HepG2 (cell line): Measurements from ENCODE around the gene PEX12. TPM values are rescaled to one million over a fixed set of nuclear protein-coding genes. Genes with fewer than 3 reads are reported as not detected.

ENCODE experiments used
- ATAC-seq: fragments of 200-7000 bp; cut with Tn5 transposase; 3 replicates; pipeline ENCODE4 v1.9.1; 2020; ENCODE audit warnings: mild to moderate bottlenecking, moderate library complexity
- BruUV-seq: library from RNA; stranded (reverse); fragments of 400-500 nt; replicated peaks from 2 replicates; lab custom pipeline; 2021; lab: Mats Ljungman, UMichigan
- CTCF ChIA-PET: fragments of 300-600 bp; formaldehyde crosslinking; extraction: SDS; loops from one replicate; lab custom pipeline; 2021; ENCODE audit warnings: low total read pairs, inconsistent platforms, low intra/inter-chr PET ratio; lab: Yijun Ruan, JAX
- POLR2A ChIA-PET: fragments of 350-600 bp; sonication (Branson Sonifier 250); formaldehyde crosslinking; loops from one replicate; lab custom pipeline; 2020; ENCODE audit warnings: antibody characterized with exemption, inconsistent platforms; lab: Yijun Ruan, JAX
- DNase-seq: peaks from one replicate; pipeline ENCODE4 v3.0.0-alpha.2; 2015; ENCODE audit warnings: low spot score
- FAIRE-seq: peaks from 3 replicates; lab custom pipeline; 2011; peaks lifted over from hg19 to GRCh38; lab: Jason Lieb, UNC
- H2AFZ ChIP-seq: one replicate; pipeline ENCODE4 v1.6.1; 2011; ENCODE audit warnings: low read length, inconsistent platforms
- H3K27ac ChIP-seq: fragments of 300-600 bp; 3 replicates; pipeline ENCODE4 v1.8.0; 2011; ENCODE audit warnings: mixed run types, mild to moderate bottlenecking, mixed read lengths, low read length, inconsistent platforms; ENCODE audit not compliant: insufficient read depth; ENCODE audit errors: extremely low read length
- H3K27me3 ChIP-seq, 2 experiments: fragments of 200-600 bp in 1 of 2; 2 replicates in 1 of 2; 3 replicates in 1 of 2; pipeline versions ENCODE4 v1.6.0 to v1.8.0; 2011; ENCODE audit warnings: low read length in 2 of 2, mild to moderate bottlenecking in 2 of 2, moderate library complexity in 2 of 2, inconsistent platforms in 1 of 2; ENCODE audit not compliant: insufficient read depth in 2 of 2, control insufficient read depth in 1 of 2
- H3K36me3 ChIP-seq, 2 experiments: fragments of 200-600 bp in 1 of 2; replicated peaks in 1 of 2; 2 replicates in 1 of 2; 3 replicates in 1 of 2; pipeline versions ENCODE4 v1.5.1 to v1.8.0; 2011; ENCODE audit warnings: low read length in 2 of 2, inconsistent platforms in 1 of 2; ENCODE audit not compliant: insufficient read depth in 2 of 2, control insufficient read depth in 1 of 2
- H3K4me1 ChIP-seq: 2 replicates; pipeline ENCODE4 v1.5.1; 2012; ENCODE audit warnings: low read length, inconsistent platforms; ENCODE audit not compliant: insufficient read depth
- H3K4me2 ChIP-seq: 2 replicates; pipeline ENCODE4 v1.6.0; 2011; ENCODE audit warnings: low read depth, low read length, inconsistent platforms
- H3K4me3 ChIP-seq, 3 experiments: fragments of 200-600 bp in 1 of 3; sonication (generic), shearing (Covaris generic) in 1 of 3; replicated peaks in 1 of 3; 2 replicates each; pipeline ENCODE4 v1.5.1; 2011 to 2016; ENCODE audit warnings: low read length in 3 of 3, inconsistent platforms in 2 of 3, low read depth in 2 of 3, mild to moderate bottlenecking in 2 of 3, control low read depth in 1 of 3, mixed read lengths in 1 of 3; ENCODE audit not compliant: insufficient read depth in 1 of 3
- H3K79me2 ChIP-seq: one replicate; pipeline ENCODE4 v1.6.1; 2011; ENCODE audit warnings: low read length, inconsistent platforms; ENCODE audit not compliant: insufficient read depth
- H3K9ac ChIP-seq: 2 replicates; pipeline ENCODE4 v1.6.0; 2011; ENCODE audit warnings: mild to moderate bottlenecking, low read depth, low read length, inconsistent platforms; ENCODE audit not compliant: insufficient read depth
- H3K9me3 ChIP-seq: 2 replicates; pipeline ENCODE4 v1.5.1; 2012; ENCODE audit warnings: mild to moderate bottlenecking, low read length
- H4K20me1 ChIP-seq: 2 replicates; pipeline ENCODE4 v1.6.0; 2011; ENCODE audit warnings: inconsistent platforms, mild to moderate bottlenecking, low read length, moderate library complexity; ENCODE audit not compliant: insufficient read depth
- ARHGAP35 ChIP-seq: sonication (generic); formaldehyde crosslinking; IDR thresholded peaks from 2 replicates; pipeline ENCODE4 v1.9.0; 2022; ENCODE audit warnings: mild to moderate bottlenecking, inconsistent platforms, moderate library complexity, missing genetic modification reagents, borderline replicate concordance
- DRAP1 ChIP-seq: IDR thresholded peaks from 2 replicates; pipeline ENCODE4 v1.6.1; 2016; ENCODE audit warnings: missing genetic modification reagents, missing compliant biosample characterization
- KDM3A ChIP-seq: IDR thresholded peaks from 2 replicates; pipeline ENCODE4 v1.6.1; 2018; ENCODE audit warnings: low read depth, missing compliant biosample characterization
- MLLT10 ChIP-seq: sonication (generic); formaldehyde crosslinking; IDR thresholded peaks from 2 replicates; pipeline ENCODE4 v1.4.0; 2020; ENCODE audit warnings: missing genetic modification reagents
- THAP9 ChIP-seq: sonication (generic); formaldehyde crosslinking; IDR thresholded peaks from 2 replicates; pipeline ENCODE4; 2020; ENCODE audit warnings: missing genetic modification reagents, mild to moderate bottlenecking, borderline replicate concordance
- ZNF383 ChIP-seq: sonication (generic); formaldehyde crosslinking; IDR thresholded peaks from 2 replicates; pipeline ENCODE4 v1.4.0; 2020; ENCODE audit warnings: missing genetic modification reagents, mild to moderate bottlenecking, borderline replicate concordance
- WGBS: methylation state at CpG from one replicate; pipeline ENCODE4 v1.1.6; 2017; ENCODE audit warnings: low lambda C conversion rate; 5-methylcytosine and 5-hydroxymethylcytosine counted together
- in situ Hi-C: cut with HindIII; loops from 2 replicates; pipeline ENCODE4 v1.10.0; 2017; ENCODE audit warnings: low pct_unique_long_range_greater_than_20kb; ENCODE audit not compliant: extremely low pct_ligation_motif_present
- intact Hi-C: fragments of 100-400 bp; cut with micrococcal nuclease; formaldehyde crosslinking; loops from one replicate; pipeline ENCODE4 v1.10.0; 2022; ENCODE audit not compliant: unreplicated experiment
- polyA plus RNA-seq, 8 experiments: library from polyadenylated mRNA; depleted of rRNA in 3 of 8; stranded (reverse) in 7 of 8; unstranded in 1 of 8; fragments of >200 nt; fragmentation: Illumina TruSeq in 4 of 8; extraction: Trizol in 4 of 8; gene quantifications; 2 replicates each; pipeline versions ENCODE4 v1.2.1 to v1.2.3, GENCODE V29; 2011 to 2016; ENCODE audit warnings: low read depth in 4 of 8, missing spikeins in 1 of 8, mixed read lengths in 1 of 8; ENCODE audit not compliant: insufficient read depth in 1 of 8
- total RNA-seq, 5 experiments: library from RNA; depleted of rRNA; stranded (reverse); fragments of >200 nt; fragmentation: Illumina TruSeq; extraction: Trizol; gene quantifications; 2 replicates each; pipeline ENCODE4 v1.2.3, GENCODE V29; 2016; ENCODE audit warnings: low read depth in 1 of 5
- TF ChIP-seq, protein P1 (sequence below): sonication (generic); formaldehyde crosslinking; IDR thresholded peaks from 2 replicates; pipeline ENCODE4 v1.5.1; 2020; ENCODE audit warnings: missing genetic modification reagents, mild to moderate bottlenecking, borderline replicate concordance
- TF ChIP-seq, protein P2 (sequence below): sonication (generic); formaldehyde crosslinking; IDR thresholded peaks from 2 replicates; pipeline ENCODE4 v1.5.0; 2020; ENCODE audit warnings: missing genetic modification reagents

PEX12 gene
- total and polyA plus RNA-seq, 2 of the 13 experiments (the other 11 are each of a cell fraction or from before 2014, with no cell fraction given) = 5.1 to 11.9 TPM

- no peak overlapping the region for H2AFZ ChIP-seq
- no peak overlapping the region for H3K4me2 ChIP-seq
- no peak overlapping the region for H3K9ac ChIP-seq
- H3K9me3 ChIP-seq = no peaks in the 10 kb centered on the region
- H3K27me3 ChIP-seq = no peaks in the 10 kb centered on the region; a peak in 1 of 5 replicates
- in situ Hi-C loops = no loop called here
- no peak for ATAC-seq
- H3K4me3 ChIP-seq = no peak overlapping the region
- intact Hi-C loops = no loop called here
- ChIA-PET POLR2A (no interaction called here), CTCF (no interaction called here)
- FAIRE-seq = no peak
- no peaks in the 10 kb centered on the region for H4K20me1 ChIP-seq
- no peak for TF ChIP-seq KDM3A (CRISPR knock-in tag)
- TF ChIP-seq, protein P1, sequence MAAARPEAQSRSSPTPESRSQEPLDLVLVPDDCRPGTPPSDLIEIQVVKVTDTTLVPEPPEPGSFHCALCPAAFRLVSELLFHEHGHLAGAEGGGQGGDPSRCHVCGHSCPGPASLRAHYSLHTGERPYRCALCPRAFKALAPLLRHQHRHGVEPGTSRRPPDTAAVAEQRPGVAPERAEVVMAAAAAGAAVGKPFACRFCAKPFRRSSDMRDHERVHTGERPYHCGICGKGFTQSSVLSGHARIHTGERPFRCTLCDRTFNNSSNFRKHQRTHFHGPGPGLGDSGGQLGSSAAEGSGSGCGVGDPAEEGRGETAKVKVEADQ (CRISPR knock-in tag) = no peak
- no peak for TF ChIP-seq ARHGAP35 (CRISPR knock-in tag)
- no peak for TF ChIP-seq ZNF383 (CRISPR knock-in tag)
- TF ChIP-seq DRAP1 (CRISPR knock-in tag) = no peak
- no peak for TF ChIP-seq MLLT10 (CRISPR knock-in tag)
- TF ChIP-seq THAP9 (CRISPR knock-in tag) = no peak
- TF ChIP-seq, protein P2, sequence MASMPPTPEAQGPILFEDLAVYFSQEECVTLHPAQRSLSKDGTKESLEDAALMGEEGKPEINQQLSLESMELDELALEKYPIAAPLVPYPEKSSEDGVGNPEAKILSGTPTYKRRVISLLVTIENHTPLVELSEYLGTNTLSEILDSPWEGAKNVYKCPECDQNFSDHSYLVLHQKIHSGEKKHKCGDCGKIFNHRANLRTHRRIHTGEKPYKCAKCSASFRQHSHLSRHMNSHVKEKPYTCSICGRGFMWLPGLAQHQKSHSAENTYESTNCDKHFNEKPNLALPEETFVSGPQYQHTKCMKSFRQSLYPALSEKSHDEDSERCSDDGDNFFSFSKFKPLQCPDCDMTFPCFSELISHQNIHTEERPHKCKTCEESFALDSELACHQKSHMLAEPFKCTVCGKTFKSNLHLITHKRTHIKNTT = no peak
- WGBS = no CpG with 5 or more reads among the region's 1 CpG
- no peak for DNase-seq
- peaks cover 14% of the 10 kb centered on the region for H3K79me2 ChIP-seq
- peaks cover 17% of the 10 kb centered on the region for H3K4me1 ChIP-seq
- H3K27ac ChIP-seq = no peak overlapping the region
- H3K36me3 ChIP-seq = no peaks in the 10 kb centered on the region
- BruUV-seq = no TSS peak
These were observed 5.7 kb upstream of the PEX12 start for GRCh38 chr17:35584061-35584460.
